ENCODE measurements around the gene DPP4. TPM values are rescaled to one million over a fixed set of nuclear protein-coding genes. Genes with fewer than 3 reads are reported as not detected.
"Not testable (repeated sequence)": the region's sequence is repeated elsewhere in the genome, so short reads cannot be mapped to it uniquely, and the experiment has no call there.

Gene DPP4
- total RNA-seq, 1 donor from 2014 or later: 3.2 TPM

GRCh38 chr2:161987311-161987710 lies 86.7 kb downstream of the DPP4 start:
- no peak for DNase-seq

DNA sequence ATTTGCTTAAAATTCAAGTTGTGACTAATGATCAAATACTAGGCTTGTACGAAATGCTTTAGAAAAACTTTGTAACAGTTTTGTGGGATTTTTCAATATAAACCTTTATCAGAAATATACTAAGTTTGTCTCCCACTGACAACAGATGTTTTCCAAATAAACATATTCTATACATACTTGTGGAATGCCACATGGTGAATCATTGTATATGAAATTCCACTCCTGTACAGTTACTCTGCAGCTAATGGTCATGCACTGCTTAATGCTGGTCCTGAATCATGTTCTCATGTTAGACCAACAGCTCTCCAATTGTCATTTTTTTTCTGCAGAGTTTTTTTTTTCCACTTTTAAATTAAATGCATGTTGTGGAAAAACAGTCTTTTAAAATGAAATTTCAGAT lies 90.1 kb downstream of the DPP4 start:
- no peak for DNase-seq

DNA sequence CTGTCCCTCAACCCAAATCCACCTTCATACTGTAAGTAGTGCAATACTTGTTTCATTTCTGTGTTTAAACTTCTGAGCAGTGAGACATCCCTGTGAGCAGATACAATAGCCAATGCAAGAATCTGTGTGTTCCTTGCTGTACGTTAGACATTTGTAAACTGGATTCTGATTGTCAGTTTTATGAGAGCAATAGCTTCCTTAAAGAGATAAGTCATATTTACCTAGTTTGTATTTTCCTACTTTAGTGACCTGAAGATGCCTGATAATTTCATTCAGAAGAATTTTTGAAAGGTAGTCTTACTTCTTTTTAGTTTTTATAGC lies 90.7 kb downstream of the DPP4 start:
- DNase-seq: no peak

DNA sequence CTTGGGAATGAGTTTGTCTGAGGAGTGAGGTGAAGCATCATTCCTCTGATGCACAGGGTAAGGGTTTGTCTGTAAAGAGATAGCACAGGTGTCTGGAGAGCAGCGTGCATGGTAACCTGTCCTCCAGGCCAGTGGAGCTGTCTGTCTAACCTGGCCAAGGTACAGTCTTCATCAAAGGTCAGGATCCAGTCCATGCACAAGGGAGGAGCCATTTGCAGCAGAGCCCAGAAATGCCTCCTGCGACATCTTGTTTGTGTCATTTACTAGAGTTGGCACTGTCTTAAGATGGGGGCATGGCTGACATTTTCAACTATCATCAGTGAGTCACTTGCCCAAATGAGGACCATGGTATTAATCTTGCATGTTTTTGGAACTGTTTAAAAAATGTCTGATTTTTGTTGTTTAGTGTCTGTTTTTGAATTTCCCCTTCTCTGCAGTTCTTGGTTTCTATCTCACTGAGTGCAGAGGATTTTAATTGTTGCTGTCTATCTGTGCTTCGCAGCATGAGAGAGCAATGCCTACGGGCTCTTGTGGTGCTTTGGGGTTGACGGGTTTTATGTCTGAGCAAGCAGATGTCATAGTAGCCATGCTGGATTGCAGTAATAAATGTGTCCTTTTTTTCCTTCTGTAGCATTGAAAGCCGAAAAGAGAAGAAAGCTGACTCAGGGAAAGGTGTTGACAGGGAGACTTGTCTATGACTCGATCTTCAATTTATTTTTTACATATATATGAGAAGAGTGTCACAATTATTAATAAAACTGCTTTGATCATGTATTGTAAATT lies 91.3 kb downstream of the DPP4 start:
- DNase-seq: no peak

DNA sequence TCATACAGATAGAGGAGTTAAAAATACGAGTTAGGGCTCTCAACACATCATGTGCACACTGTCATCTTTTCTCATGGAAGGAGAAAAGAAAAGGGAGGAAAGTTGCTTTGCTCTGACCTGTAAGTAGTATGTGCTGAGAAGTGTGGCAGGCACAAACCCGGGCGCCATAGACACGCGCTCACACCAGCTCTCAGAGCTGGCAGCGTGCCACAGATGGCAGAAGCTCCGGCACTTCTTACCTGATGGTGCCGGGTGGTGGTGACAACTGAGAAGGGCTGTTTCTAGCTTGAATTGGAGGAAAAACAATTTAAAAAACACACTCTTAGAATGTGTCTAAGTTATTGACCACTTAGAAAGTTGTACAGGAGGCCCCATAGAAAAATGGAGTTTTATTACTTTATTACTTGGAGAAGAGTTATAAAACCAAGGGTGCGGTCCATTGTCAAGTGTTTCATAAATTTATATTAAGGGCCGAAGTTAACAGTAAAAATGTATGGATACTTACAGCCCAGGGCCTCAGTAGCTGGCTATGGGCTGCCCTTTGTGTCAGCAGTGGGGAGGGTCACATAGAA lies 92.2 kb downstream of the DPP4 start:
- no peak for DNase-seq

DNA sequence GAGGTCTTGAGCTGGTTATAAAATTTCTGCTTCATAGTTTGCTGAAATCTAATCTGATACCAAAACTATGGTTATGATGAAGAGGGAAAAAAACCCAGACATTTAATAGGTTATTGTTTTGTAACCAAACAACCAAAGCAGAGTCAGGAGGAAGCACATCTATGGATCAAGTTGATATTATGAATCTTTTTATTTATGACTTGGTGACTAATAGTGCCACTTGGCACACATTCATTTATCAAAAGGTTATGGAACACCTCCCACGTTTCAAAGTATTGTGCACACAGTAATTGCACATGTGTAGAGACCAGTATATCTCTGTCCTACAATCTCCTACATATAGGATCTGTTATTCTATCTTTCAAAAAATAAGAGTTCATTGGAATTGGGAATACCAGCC lies 93.0 kb downstream of the DPP4 start:
- DNase-seq: no peak

DNA sequence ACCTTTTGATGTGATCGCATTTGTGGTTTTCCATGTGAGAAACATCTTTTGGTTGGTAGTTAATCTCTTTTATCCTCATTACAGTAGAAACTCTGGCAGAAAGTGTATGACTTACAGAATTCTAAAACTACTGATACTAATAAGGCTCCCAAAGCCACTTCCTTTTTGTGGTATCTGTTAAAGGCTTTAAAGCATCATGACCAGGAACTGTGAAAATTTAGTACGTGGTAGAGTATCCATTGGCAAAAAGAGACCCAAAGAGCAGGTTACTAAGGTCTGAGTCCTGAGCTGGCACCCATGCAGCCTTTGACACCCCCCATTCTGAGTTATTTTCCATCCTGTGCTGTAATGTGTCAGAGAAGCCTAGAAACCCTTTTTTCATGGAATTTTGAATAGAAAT lies 94.5 kb downstream of the DPP4 start:
- no peak for DNase-seq

DNA sequence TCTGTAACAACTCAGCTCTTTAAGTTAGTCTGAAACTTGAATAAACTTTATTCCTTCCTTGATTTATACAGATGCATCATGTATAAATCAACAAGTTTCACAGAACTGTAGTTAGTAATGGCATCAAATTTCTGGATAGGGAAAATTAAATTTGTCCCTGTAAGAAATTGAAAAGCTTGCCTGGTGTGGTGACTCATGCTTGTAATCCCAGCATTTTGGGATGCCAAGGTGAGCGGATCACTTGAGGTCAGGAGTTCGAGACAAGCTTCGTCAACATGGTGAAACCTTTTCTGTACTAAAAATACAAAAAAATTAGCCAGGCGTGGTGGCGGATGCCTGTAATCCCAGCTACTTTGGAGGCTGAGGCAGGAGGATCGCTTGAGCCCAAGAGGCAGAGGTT lies 96.1 kb downstream of the DPP4 start:
- DNase-seq: not testable (repeated sequence)

- no peak for DNase-seq
Observed at GRCh38 chr2:161976917-161977316, 97.1 kb downstream of the DPP4 start.

DNA sequence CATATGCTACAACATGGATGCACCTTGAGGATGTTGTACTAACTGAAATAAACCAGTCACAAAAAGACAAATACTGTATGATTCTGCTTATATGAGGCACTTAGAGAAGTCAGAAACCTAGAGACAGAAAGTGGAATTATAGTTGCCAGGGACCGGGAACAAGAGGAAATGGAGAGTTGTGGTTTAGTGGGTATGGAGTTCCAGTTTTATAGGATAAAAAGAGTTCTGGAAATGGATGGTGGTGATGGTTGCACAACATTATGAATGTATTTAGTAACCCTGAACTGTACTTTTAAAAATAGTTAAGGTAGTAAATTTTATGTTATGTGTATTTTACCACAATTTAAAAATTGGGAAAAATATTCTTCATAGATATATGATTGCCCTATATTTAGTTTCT lies 97.7 kb downstream of the DPP4 start:
- no peak for DNase-seq

DNA sequence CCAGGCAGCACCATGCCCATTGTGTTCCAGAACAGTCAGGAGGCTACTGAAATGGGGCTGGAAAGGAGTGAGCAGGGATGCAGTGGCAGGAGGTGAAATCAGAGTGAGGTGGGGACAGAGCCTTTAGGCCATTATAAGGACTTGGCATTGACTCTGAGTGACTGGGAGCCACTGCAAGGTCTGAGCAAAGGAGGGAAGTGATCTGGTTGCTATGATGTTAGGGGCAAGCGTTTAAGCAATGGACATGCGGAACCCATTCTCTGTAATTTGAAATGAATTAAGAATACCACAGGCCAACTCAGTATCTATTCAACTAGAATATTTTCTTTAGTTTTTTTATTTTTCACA lies 98.2 kb downstream of the DPP4 start:
- no peak for DNase-seq

DNA sequence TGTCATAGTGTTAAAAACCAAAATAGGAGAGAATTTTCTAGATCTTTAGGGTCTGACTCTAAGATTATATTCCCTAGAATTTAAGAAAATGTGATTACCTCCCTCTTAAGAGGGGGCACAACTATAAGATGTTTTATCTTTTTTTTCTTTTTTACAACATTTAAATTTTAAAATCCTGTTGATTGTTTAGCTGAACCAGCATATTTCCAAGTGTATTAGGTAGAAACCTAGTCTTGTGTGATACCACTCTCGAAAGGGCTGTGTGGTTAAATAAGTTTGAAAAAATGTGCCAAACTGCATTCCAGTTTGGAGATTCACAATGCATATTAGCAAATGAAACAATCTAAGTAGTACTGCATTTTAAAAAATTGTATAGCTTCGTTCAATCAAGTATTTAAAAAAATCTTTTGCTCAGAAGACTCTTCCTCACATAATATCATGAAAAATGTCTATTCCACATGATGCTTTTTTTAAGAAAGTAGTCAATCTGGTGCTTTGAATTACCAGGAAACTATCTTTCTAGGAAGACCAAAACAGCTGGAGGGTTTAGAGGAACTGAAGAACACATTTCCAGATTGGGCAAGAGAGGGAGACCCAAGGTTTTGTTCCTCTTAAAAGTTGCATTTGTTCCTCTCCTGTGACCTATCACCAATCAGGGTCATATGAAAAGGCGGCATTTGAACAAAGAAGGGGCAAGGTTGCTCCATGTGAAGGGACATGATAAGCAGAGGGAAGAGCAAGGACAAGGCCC lies 98.8 kb downstream of the DPP4 start:
- DNase-seq: no peak

- no peak for DNase-seq
Observed at GRCh38 chr2:161974461-161974860, 99.6 kb downstream of the DPP4 start.

DNA sequence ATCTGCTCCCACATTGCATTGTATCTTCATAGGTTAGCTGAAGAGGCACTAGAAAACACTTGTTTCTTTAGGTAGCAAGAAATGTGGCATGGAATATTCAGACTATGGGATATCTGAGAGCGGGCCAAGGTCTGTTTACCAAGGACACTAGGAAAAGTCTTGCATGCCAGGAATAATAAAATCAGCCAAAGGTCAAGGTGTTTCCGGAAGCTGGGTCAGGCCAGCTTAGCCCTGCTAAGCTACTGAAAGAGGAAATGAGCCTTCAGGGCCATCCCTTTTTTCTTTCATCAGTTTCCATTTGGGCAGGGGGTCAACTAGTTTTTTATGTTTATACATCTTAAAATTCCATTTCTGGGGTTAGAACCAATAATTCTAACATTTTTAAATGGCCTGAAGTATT lies 101.1 kb downstream of the DPP4 start:
- DNase-seq: no peak

DNA sequence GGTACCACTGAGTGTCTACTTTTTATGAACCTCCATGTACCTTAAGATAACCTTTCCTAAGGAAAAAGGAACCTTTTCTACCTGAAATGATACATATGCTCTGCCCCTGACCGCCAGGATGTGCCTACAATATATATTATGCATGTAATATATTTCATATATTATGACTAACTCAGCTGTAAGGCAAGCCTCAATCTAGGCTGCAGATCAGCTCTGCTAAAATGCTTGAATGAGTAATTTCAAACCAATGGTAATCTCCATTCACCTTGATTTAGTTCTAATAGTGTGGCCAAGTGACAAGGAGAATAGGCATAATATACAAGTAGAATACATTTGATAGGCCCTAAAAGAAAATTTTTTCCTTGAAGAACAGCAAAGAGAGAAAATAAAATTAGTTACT lies 101.8 kb downstream of the DPP4 start:
- no peak for DNase-seq

DNA sequence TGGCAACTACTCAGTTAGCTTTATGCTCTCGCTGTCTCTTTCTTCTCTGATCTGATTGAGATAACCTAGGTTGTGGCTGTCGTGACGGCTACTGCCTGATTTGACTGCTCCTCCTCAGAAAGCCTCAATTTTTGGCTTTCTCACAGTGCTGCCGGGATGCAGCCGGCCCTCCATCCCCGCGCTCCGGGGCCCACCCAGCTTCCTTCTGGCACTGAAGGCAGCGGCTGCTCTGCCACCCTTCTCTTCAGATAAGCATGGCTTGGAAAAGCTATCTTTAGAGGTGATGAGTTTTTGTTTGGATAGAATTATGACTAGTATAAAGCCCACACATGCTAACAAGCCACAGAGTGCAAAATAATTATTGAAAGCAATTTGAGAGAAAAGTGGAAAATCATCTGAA lies 102.5 kb downstream of the DPP4 start:
- no peak for DNase-seq

DNA sequence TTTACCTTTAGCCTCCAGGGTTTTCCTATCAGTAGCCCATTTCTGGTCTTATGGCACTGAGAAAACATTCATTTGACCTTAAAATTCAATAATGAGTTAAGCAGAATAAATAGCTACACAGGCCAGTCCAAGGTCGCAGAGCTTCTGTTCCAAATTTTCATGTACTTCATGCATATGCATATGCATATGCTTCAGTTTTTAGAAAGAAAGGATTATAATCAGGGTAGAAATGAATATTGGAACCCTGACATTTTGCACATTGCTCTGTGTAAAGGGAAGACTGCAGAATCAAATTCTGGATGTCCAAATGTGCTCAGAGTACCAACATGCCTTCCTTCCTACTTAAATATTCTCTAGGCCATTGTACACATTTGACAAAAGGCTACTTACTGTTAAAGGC lies 104.9 kb downstream of the DPP4 start:
- DNase-seq: no peak

GRCh38 chr2:161965994-161966393 lies 108.0 kb downstream of the DPP4 start:
- DNase-seq: no peak

DNA sequence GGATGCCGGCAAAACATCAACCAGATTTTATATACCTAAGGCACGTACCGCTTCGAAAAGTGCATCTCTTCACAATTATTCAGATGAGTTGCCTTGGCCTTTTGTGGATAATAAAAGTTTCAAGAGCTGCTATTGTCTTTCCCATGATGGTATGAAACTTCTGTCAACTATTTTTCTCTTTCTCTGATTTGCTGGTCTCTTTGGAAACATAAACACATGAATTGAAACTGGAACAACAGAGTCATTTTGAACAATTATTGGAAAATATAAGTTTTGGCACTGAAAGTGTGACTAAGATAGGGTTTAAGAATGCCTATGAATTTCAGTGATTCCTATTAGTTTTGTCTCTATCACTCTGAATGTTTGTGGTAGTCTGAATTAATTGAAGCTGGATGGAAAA lies 109.9 kb downstream of the DPP4 start:
- DNase-seq: no peak

DNA sequence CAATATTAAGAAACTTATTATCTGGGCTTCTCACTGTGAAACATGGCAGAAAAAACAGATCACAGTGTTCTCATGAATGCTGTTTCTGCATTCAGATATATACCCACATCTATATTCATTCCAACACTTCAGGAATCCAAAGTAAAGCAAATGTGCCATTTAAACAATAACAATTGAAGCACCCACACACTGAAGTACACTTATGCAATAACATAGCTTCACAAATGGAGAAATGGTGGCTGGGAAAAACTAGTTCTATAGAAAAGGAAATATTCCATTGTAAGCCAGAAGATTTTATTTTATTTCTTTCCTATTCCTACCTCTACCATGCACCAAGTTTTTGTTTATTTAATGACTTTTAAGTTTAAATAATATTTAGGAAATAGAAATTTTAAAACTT lies 111.9 kb downstream of the DPP4 start:
- DNase-seq: no peak

- no peak for DNase-seq
Observed at GRCh38 chr2:161961061-161961460, 113.0 kb downstream of the DPP4 start.

DNA sequence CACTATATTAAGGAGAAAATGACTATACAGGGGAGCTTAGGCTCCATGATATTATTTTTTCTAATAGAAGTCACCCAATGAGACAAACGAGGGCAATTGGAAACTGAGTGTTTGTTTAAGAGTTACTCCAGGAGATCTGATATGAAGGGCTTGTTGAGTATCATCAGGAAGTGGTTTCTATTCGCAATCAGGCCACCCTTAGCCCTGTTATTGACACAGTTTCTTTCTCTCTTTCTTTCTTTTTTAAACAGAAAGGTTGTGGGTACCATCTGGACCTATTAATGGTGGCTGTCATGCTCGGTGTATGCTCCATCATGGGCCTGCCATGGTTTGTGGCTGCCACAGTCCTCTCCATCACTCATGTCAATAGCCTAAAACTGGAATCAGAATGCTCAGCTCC lies 117.3 kb downstream of the DPP4 start:
- DNase-seq: no peak

DNA sequence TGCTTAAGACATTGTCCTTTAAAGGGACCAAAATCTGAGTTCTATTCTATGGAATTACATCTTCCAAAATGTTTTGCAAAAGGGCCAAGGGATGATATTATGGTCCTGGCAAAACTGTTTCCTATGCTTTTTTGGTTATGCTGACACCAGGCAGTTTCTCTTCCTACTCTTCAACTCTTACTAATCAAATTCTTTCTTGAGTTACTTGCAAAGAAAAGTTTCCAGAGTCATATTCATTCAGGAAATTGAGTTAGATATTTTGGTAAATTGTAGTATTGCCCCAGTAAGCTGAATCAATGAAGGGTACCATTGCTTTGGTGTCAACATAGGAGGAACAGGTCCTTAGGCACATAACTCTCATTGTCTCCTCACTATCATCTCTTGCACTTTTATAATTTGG lies 118.8 kb downstream of the DPP4 start:
- DNase-seq: no peak

DNA sequence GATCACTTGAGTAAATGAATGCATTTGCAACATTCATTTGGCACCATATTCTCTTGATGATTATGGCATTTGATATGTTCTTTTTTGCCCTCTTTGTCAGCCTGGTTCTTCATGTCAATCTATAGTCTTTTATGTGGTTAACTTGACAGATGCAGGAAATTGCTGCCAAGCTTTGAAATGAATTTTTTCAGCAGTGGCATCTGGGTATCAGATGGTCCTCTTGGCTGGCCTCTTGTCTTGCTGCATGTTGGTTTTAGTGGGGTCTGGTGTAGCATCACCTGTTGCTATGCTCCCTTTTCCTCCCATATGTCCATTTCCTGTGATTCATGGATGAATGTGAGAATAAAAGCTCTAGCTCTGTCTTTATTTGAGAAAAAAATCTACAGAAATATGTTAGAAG lies 119.9 kb downstream of the DPP4 start:
- DNase-seq: peak; percentile 8

All from tongue (tissue), 2 donors.